Measurements from ENCODE around the gene VWA5B1. TPM values are rescaled to one million over a fixed set of nuclear protein-coding genes. Genes with fewer than 3 reads are reported as not detected.
A peak's percentile ranks its signal among the peaks of the same experiment; 100 is the strongest.

The VWA5B1 gene
- total RNA-seq, 1 donor from 2014 or later, result 0.05 TPM

DNA sequence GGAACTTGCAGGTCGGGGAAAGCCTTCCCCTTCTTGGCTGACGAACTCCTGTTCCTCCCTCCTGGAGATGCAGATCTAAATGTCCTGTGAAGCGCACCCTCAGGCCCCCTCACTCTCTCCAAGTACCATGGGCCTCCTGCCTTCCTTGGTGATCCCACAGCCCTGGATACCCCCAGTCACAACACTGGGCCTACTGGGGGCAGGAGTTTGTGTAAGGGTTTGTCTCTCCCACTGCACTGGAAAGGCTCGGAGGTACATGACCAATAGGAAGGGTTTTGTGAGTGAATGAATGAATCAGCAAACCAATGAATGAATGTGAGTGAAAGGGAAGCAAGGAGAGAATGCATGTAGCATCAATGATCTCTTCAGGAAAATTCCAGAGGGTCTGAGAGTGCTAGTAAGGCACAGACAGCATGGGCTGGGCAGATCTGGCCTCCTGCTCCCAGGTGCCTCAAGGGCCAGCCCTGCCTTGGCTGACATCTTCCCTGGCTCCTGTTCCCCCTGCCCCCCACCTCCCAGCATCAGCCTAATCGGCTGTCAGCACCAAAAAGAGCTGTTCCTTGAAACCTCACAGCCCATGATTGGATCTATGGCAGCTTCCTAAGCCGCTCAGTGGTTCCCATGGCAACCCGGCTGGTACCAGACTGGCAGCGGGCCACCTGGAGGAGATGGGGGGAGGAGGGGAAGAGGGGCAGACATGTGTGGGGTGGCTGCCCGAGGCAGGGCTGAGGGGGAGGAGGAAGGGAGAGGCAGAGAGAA lies 95.8 kb downstream of the VWA5B1 start:
- no peak for DNase-seq (ENCODE audit: low read depth)

DNA sequence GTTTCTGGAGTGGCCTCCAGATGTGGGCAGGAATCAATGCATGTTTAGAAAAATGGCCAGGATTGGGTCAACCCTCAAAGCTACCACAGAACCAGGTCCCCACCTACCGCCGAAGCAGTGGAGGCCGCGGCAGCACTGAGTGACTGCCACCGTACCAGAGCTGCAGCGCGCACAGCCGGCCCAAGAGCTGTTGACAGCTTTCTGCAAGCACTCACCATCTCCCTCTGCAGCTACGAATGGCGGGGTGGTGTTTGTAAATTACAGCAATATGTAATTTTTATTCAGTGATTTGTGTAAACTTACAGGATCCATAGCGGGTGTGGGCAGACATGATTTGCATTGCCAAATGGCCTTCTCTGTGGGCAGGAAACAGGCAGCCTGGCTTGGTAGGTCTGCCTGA lies 98.9 kb downstream of the VWA5B1 start:
- DNase-seq (ENCODE audit: low read depth), result no peak

DNA sequence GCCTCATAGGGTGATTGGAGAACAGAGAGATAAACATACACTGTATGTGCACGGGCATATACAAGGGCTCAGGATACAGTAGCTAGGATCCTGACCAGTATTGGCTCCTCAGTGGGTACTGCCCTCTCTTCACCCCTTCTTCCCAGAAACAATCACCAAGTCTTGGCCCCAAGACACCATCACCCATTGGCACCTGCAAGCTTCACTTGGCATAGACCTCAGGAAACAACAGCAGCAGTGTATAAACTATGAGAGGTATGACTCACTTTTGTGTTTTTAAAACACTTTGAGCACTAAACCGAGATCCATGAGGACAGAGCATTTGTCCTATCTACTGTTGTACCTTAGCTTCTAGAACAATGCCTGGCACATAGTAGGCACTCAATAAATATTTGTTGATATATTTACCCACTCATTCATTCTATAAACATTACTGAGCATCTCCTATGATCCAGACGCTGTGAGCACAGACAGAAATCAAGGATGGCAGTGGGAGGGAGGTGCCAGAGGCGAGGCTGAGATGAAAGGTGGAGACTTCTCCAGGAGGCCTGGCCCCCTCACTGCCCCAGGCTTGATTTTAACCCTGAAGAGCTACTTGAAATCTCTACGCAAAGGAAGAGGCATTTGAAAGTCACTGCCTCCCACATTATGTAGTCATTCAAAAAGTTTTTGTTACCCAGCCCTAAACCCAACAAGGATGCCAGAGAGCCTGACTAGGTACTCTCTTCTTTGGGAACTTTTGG lies 100.1 kb downstream of the VWA5B1 start:
- DNase-seq (ENCODE audit: low read depth), result peak; percentile 68

DNA sequence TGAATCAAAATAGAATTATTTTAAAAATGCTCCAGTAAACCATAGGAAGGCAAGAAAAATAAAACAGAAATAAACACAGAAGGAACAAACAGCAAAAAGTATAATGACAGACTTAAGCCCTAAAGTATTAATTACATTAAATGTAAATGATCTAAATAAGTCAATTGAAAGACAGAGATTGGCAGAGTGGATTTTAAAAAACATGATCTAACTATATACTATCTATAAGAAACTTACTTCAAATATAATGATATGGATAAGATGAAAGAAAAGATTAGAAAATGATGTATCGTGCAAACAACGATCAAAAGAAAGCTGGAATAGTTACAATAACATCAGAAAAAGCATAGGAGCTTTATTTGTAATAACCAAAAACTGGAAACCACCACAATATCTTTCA lies 104.6 kb downstream of the VWA5B1 start:
- no peak for DNase-seq (ENCODE audit: low read depth)

DNA sequence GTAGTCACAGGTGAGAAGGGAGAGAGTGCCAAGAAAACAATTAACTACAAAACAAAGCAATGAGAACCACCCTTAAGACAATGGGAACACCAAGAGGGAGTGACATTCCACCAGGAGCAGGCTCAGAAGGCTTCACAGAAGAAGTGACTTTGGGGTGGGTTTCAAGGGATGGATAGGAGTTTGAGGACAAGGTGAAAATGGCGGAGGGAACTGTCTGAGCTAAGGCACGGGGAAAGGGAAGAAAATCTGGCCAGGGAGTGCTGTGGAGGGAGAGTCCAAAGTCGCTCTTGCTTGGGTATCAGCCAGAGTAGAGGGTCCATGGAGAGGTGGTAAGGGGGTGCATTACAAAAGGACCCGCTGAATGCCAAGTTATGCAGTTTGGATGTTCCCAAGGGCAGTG lies 108.1 kb downstream of the VWA5B1 start:
- DNase-seq (ENCODE audit: low read depth), result no peak

DNA sequence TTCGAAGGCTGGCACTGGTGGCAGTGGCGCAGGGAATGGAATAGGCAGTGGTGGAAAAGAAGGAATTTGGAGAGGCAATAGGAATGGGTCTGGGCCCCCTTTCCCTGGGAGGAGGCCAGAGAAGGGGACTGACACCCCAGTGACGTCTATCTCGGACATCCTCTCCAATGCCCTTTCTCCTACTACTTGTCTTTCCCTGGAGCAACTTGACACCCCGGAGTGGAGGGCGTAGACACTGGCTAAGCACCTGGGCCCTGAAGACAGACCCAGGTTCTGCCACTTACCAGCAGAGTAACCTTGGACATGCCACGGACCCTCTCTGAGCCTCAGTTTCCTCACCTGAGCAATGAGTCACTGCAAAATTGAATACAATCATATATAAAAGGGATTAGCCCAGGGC lies 108.5 kb downstream of the VWA5B1 start:
- DNase-seq (ENCODE audit: low read depth), result no peak

DNA sequence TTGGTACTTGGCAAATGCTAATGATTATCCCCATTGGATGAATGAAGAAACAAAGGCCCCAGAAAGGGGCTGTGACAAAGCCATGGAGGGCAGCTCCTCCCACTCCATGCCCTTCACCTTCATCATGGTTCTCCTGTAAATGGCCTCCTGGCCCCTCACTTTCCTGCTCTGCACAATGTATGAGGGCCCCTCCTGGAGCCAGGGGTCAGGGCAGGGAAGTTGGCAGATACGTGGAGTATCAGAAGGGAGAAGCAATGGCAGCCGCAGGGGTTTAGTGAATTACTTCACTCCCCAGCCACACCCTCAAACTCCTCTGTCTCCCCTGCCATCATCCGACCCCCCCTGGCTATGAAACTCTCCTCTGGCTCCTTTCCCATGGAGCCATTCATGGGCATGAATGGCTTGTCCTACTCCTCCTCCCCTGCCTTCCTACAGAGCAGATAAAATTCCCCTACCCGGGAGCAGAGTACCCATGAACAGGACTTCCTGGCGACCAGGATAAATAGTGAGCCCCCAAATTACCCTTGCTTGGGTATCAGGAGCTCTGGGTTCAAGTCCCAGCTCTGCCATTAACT lies 109.0 kb downstream of the VWA5B1 start:
- no peak for DNase-seq (ENCODE audit: low read depth)

DNA sequence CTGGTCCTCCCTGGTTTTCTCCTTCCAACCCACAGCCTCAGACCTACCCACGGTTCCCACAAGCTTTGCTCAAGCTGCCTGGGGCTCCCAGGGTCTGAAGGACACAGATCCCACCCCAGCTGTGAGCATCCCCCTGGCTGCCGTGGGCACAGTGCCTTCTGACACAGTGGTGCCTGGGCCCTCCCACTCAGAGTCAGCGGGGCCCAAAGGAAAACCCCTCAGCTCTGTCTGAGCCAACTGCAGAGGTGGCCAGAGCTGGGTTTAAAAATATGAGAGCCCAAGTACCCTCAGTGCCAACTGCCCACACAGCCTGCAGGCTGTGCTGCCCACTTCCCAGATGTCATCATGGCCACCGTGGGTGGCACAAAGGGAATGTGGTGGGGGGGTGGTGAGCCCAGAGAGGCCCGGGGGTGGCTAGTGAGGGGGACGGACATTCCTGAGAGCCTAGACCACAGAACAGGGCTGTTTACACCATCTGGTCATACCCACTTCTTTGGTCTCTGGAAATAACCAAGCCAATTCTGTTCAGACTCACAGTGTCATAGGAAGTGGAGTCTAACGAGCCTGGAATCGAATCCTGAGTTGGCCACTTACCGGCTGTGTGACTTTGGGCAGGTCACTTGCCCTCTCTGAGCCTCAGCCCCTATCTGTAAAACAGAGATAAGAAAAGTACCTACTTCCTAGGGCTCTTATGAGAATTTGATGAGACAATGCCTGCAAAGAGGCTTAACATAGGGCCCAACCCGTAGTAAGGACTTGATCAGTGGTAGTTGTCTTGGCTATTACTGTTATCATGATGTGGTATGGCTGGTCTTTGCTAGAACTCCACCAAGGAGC lies 109.9 kb downstream of the VWA5B1 start:
- DNase-seq (ENCODE audit: low read depth), result peak; percentile 40

DNA sequence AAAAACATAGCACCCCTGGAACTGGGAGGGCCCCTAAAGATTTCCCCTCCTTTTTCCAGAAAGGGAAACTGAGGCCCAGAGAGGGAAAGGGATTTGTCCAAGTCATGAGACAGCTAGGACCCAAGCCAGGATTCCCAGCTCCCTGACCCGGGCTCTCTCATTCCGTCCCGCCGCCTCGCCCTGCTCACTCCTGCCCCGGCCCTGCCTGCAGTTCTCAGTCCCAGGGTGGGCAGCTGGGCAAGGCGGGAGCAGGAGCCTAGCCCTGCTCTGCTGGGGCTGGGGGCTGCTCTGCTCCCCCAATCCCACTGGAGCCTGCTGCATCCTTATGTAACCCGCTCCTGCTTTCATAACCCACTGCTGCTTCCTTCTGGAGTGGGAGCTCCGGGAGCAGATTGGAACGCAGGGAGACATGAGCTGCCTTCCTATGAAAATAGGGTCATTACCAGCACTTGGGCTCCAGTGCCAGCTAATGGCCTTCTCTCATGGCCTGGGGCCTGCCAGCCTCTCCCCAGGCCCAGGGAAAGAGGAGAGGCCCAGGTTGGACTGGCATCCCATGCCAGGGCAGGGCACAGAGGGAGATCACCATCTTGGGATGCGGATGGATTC lies 110.8 kb downstream of the VWA5B1 start:
- no peak for DNase-seq (ENCODE audit: low read depth)

DNA sequence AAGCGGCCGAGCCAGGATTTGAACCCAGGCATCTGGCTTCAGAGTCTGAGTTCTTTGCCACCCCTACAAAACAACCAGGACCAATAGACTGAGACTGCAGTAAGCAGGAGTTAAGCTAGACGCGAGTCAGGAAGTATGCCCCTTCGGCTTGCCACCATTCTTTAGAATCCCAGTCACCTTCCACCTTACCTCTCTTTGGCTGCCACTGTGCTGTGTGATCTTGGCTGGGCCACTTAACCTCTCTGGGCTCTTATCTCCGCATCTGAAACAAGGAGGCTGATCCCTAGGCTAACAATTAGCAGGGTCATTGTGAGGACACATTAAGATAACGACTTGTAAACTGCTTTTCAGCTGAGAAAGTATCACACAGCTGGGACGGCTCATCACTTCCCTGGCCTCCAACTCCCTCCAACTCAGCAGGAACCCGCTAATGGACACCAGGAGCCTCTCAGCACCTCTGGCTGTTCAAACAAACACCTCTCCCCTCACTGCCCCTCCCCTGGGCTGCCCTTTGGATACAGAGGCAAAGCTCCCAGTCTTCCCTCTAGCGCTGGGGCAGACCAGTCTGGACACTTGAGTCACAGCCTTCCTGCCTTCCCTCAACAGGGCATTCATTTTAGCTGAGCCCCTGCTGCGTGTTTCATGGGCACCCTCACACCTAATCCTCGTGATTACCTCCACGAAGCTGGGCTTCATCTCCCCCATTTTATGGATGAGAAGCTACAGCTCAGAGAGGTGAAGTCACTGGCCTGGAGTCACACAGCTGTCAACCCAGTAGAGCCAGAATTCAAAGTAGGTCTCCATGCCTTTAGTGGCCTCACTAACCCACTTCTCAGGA lies 112.1 kb downstream of the VWA5B1 start:
- no peak for DNase-seq (ENCODE audit: low read depth)

DNA sequence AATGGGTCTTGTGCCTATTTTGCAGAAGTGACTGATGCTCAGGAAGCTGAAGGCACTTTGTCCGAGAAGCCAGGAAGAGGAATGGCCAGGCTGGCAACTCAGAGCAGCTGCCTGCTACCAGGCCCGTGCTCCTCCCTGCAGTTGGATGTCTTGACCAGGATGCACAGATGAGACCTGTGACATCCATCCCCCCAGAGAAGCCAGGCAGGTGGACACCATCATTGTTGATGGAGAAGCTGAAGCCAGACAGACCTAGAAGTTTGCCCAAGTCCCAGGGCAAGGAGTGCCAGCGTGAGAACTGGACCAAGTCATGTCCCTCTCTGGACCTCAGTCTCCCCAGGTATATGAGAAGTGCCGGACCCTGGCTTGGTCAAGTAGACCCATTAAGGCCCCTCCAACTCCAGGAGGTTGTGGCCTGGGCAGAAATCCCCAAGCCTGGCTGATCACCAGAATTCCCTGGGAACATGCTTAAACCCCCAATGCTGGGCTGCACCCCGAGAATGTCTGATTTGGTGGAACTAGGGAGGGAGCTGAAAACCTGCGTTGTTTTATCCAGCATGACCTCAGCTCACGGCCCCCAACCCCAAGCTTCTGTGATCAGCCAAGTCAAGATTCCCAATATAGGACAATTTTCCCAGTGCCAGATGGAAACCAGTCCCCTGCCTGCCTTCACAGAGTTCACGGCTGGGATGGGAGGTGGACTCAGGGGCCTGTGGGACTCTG lies 112.9 kb downstream of the VWA5B1 start:
- DNase-seq (ENCODE audit: low read depth), result no peak

DNA sequence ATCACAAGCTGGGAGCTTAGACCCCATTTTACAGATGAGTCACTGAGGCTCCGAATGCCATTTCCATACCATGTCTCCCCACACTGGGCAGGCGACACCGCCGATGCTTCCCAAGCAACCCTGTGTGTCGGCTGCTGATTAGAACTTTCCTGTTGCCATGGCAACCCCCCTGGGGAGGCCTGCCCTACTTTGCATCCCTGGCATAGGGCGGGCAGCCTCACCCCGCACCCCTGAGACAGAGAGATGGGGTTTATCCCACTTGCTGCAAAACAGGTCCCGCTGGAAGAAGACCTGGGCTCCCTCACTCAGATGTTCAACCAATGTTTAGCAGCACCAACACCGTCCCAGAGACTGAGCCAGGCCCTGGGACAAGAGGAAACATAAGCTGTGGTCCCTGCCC lies 113.8 kb downstream of the VWA5B1 start:
- no peak for DNase-seq (ENCODE audit: low read depth)

Other genes with a start within 250 kb of the VWA5B1 start
- not detected in 2 replicates for gene PLA2G5, start 220.7 kb upstream of the VWA5B1 start, total RNA-seq
- not detected in 2 replicates for gene PLA2G2D, start 171.3 kb upstream of the VWA5B1 start, total RNA-seq
- gene PLA2G2F, start 151.6 kb upstream of the VWA5B1 start, total RNA-seq, result 0.52 TPM in 1 of 2 replicates, not detected in the other
- 0.52 and 2.8 TPM in 2 replicates for gene UBXN10, start 104.8 kb upstream of the VWA5B1 start, total RNA-seq
- not detected in 2 replicates for gene PLA2G2C, start 104.4 kb upstream of the VWA5B1 start, total RNA-seq
- gene CAMK2N1, start 195.3 kb downstream of the VWA5B1 start, total RNA-seq, result 18.6 and 35.8 TPM in 2 replicates
- gene MUL1, start 217.3 kb downstream of the VWA5B1 start, total RNA-seq, result 31.6 and 66.7 TPM in 2 replicates